ENCODE data around the gene PRDX3.

Gene PRDX3

GRCh38 chr10:119178372-119179119, at the start of gene PRDX3:
Gene PRDX3, minus strand, starts transcription at chr10:119178812. Its CDS starts 22 bp downstream, at chr10:119178790.
- peak; percentile 91 for DNase-seq

- no peak for DNase-seq
Observed at GRCh38 chr10:119227825-119228224, 49.2 kb upstream of the PRDX3 start.

- DNase-seq: no peak
Observed at GRCh38 chr10:119225083-119225658, 46.6 kb upstream of the PRDX3 start.

DNA sequence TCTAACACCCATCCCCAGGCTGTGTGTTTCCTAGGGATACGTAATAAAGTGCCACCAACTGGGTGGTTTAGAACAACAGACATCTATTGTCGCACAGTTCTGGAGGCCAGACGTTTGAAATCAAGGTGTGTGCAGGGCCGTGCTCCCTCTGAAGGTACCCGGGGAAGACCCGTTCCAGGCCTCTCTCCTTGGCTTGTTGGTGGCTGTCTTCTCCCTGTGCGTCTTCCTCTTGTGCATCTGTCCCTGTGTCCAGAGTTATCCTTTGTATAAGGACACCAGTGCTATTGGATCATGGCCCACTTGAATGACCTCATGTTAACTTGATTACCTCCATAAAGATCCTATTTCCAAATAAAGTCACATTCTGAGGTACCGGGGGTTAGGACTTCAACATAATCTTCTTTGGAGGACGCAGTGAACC, 44.4 kb upstream of the PRDX3 start:
- no peak for DNase-seq

DNA sequence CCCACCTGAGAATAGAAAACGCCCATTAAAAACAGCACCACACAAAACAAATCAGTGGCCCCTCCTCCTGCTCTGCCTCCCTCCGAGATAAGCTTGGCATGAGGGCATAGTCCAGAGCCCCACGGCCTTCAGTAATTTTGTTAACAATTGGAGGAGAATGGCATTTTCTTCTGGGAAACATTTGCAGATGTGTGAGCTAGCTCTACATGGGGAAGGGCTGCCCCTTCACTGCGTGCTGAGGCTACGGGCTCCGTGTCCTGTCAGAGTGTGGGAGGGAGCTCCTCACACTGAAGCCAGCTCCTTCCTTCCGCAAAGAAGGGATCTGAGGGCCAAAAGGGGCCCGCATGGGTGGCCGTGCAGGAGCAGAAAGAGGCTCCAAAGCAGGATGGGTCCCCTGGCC, 43.9 kb upstream of the PRDX3 start:
- DNase-seq: no peak

GRCh38 chr10:119221666-119222065, 43.1 kb upstream of the PRDX3 start:
- DNase-seq: no peak

GRCh38 chr10:119221201-119221600, 42.6 kb upstream of the PRDX3 start:
- DNase-seq: no peak

DNA sequence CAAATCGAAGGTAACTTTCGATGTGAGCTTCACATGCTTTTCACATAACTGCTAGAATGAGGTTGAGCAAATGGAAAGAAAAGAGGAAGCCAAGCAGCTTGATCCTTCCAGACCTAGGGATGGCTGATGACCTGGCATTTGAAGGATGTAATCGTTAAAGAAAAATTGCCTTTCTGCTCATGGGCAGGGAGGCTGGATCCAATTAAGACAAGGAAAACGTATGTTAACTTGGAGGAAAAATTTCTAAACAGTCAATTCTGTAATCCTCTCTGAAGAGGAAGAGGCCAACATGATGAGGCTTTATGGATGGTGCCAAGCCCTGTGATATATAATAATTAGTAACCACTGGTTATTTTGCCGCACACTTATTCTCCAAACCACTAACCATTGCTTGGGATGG, 41.3 kb upstream of the PRDX3 start:
- no peak for DNase-seq

DNA sequence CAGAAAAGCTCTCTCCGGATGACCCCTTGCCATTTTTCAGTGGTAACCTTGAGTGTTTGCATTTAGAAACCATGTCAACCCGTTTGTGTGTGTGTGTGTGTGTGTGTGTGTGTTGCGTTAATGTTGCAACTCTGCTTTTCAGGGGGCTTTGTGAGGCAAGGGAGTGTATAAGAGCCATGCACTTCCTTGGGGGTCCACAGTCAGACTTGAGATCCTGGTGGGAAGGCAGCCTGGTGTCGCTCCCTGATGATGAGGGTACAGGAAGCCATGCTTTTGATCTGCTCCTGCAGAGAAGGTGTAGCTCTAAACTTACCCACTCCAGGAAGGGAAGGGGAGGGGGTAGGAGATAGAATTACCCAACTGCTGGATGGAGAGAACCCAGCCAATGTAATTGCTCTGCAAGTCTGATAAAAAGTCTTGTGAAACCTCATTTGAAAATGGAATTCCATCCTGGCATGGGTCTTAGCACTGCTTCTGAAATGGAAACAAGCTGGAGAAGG, 39.4 kb upstream of the PRDX3 start:
- DNase-seq: no peak

DNA sequence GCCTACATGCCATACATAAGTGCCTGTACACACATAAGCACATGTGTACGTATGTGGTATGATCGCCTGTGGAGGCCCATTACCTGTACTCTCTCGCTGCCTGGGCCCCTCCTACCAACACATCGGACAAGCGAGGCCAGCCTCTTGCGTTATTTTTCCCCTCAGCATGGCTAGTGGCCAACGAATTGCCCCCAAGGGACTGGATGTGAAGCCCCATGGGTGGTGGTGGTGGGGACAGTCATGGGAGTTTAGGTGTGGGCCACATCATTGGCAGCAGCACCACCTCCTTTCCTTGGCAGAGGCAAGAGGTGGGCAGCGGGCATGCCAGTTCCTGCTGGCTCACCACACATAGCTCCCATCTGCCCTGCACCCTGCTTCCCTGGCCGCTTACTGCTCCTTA, 38.8 kb upstream of the PRDX3 start:
- DNase-seq: no peak

GRCh38 chr10:119216127-119216526, 37.5 kb upstream of the PRDX3 start:
- DNase-seq: no peak

- no peak for DNase-seq
Observed at GRCh38 chr10:119215371-119215770, 36.8 kb upstream of the PRDX3 start.

GRCh38 chr10:119211625-119212441, 33.2 kb upstream of the PRDX3 start:
- no peak for DNase-seq

DNA sequence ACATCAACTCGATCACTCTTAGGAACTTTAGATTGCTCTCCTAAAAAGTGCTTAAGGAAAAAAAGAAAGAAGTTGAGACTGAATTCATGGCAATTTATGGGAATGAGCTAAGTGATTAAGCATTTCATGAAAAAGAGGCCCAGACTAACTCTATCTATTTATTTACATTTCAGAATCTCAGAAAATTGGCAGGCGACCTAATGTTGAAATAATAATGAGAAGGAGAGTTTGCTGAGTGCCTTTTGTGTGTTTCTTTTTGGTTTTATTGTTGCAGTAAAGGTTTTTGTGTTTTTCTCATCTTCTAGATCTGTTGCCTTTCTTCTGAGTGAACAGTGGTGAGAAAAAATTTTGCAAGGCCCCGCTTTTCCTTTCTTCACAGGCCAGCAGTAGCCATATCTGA, 32.6 kb upstream of the PRDX3 start:
- DNase-seq: no peak

DNA sequence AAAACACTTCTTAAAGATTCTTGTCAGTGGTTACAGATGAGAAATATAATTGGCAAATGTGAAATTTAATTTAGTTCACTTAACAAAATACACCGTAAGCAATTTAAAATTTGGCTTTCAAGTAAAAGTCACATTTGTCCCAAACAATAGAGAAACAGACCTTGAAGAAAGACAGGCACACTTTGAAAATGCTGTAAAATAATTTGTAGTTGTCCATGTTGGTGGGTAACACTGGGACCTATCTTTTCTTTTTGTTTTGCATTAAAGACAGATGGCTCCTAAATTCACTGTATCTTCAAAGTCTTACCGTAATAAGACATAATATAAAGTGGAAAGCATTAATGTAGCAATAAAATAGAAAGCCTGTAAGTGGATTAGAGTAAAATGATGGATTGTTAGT, 32.0 kb upstream of the PRDX3 start:
- DNase-seq: no peak

- no peak for DNase-seq
Observed at GRCh38 chr10:119209736-119210355, 31.2 kb upstream of the PRDX3 start.

GRCh38 chr10:119209035-119209735, 30.6 kb upstream of the PRDX3 start:
- DNase-seq: peak; percentile 40

DNA sequence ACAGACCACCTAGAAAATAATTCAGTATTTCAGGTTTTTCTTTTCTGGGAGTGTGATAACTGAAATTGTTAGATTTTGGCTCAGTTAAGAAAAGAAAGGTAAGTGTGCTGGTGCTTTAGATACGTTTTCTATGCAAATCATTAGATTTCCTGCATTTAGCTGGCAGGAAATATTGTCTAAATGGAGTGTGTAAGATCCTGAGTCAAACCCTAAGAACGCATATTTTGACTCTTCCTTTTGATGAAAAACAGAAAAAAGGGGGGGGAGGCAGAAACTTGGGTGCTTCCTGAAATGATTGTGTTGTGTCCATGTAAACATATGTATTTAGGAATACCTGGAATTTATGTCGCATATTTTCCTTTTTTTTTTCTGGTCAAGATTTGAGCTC, 29.9 kb upstream of the PRDX3 start:
- DNase-seq: no peak

DNA sequence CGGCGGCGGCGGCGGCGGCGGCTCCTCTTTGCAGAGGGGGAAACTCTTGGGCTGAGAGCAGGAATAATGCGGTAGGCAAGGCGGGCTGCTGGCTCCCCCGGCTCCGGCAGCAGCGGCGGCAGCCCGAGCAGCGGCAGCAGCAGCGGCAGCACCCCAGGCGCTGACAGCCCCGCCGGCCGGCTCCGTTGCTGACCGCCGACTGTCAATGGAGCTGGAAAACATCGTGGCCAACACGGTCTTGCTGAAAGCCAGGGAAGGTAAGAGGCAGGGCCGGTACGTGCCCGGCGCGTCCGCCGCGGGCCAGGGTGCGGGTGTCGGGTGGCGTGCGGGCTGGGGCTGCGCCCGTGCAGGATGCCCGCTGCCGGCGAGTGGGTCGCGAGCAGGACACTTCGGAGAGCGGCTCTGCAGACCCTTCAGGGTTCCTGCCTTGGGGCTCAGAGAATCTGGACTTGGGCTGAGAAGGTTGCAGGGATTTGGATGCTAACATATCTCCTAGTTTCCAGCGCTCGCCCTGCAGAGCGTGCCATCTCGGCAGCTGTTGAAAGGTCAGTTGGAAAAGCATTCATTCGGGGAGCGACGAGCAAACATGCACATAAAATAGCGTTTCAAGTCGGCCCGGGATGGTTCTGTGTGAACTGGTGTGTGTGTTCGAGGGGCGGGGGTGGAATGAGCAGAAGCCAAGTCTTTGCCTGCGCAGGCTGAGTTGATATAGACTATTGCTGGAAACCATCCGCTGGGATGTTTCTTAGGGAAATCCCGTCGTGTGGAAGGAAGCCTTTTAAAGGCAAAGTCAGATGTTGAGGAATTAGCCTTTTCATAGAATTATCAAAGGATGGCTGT, 29.3 kb upstream of the PRDX3 start:
- peak; percentile 29 for DNase-seq

DNA sequence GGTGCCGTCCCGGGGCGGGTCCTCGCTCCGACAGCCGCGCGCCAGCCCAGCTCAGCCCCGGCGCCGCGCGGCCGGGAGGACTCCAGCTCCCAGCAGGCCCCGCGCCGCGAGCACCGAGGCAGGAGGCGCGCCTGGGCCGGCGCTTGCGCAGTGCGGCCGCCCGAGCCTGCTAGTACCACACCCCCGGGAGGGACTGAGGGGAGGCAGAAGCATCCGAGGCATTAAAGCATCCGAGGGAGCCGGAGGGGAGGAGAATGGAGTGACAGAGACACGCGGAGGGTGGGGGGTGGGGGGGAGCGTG, 28.7 kb upstream of the PRDX3 start, which contains the start of gene GRK5:
TSS of gene GRK5 (plus strand) at position 206 of the 301 bp plus-strand sequence. CDS start 347 bp downstream, outside the sequence.
- DNase-seq: peak; percentile 93

GRCh38 chr10:119206603-119207365, 28.2 kb upstream of the PRDX3 start:
- peak; percentile 66 for DNase-seq
